Memory B cell (primary cell): Measurements from ENCODE around the gene FAM171A2.
A peak's percentile ranks its signal among the peaks of the same experiment; 100 is the strongest.
"Not testable (repeated sequence)": the region's sequence is repeated elsewhere in the genome, so short reads cannot be mapped to it uniquely, and the experiment has no call there.

Experiments
- ATAC-seq: fragments of 150-1000 bp; cut with Tn5 transposase; 2 replicates; pipeline ENCODE4 v1.10.0; 2021; ENCODE audit warnings: low read depth, mild to moderate bottlenecking, moderate library complexity
- DNase-seq, 2 donors: peaks; one replicate each; pipeline ENCODE4 v3.0.0; 2022; ENCODE audit warnings: low spot score in 2 of 2
- H3K27ac Mint-ChIP-seq: one replicate; pipeline ENCODE4 v1.8.0; 2022; ENCODE audit warnings: mild to moderate bottlenecking, moderate library complexity, mixed read lengths
- H3K27me3 Mint-ChIP-seq: one replicate; pipeline ENCODE4 v1.8.0; 2022; ENCODE audit warnings: mixed read lengths
- H3K36me3 Mint-ChIP-seq: one replicate; pipeline ENCODE4 v1.8.0; 2022; ENCODE audit warnings: mild to moderate bottlenecking, mixed read lengths
- H3K4me1 Mint-ChIP-seq: one replicate; pipeline ENCODE4 v1.8.0; 2022; ENCODE audit warnings: mixed read lengths
- H3K4me3 Mint-ChIP-seq: one replicate; pipeline ENCODE4 v1.8.0; 2022; ENCODE audit warnings: mild to moderate bottlenecking, moderate library complexity, mixed read lengths
- H3K9me3 Mint-ChIP-seq: one replicate; pipeline ENCODE4 v1.8.0; 2022; ENCODE audit warnings: mixed read lengths

The FAM171A2 gene

GRCh38 chr17:44350733-44351226, 12.9 kb downstream of the FAM171A2 start:
- Mint-ChIP-seq H3K4me3 (no peak overlapping the region), H3K27me3 (no peaks in the 10 kb centered on the region), H3K27ac (peak overlapping the region; percentile 38), H3K36me3 (peaks cover 10% of the 10 kb centered on the region), H3K9me3 (no peaks in the 10 kb centered on the region), H3K4me1 (peaks cover 35% of the 10 kb centered on the region)
- ATAC-seq (peak; percentile 30), DNase-seq (peak; percentile 71 to 81)

GRCh38 chr17:44349553-44350070, 14.0 kb downstream of the FAM171A2 start:
- ATAC-seq (no peak), DNase-seq (no peak)
- H3K27ac Mint-ChIP-seq = no peak overlapping the region
- peaks cover 10% of the 10 kb centered on the region for H3K36me3 Mint-ChIP-seq
- H3K27me3 Mint-ChIP-seq = no peaks in the 10 kb centered on the region
- peaks cover 39% of the 10 kb centered on the region for H3K4me1 Mint-ChIP-seq
- H3K4me3 Mint-ChIP-seq = no peak overlapping the region
- H3K9me3 Mint-ChIP-seq = no peaks in the 10 kb centered on the region

GRCh38 chr17:44348988-44349364, 14.7 kb downstream of the FAM171A2 start:
- H3K27me3 Mint-ChIP-seq = no peaks in the 10 kb centered on the region
- peaks cover 39% of the 10 kb centered on the region for H3K4me1 Mint-ChIP-seq
- DNase-seq (no peak), ATAC-seq (no peak)
- peak overlapping the region; percentile 52 for H3K4me3 Mint-ChIP-seq
- H3K36me3 Mint-ChIP-seq = peaks cover 10% of the 10 kb centered on the region
- no peaks in the 10 kb centered on the region for H3K9me3 Mint-ChIP-seq
- H3K27ac Mint-ChIP-seq = peak overlapping the region; percentile 95

- Mint-ChIP-seq H3K4me1 (peaks cover 39% of the 10 kb centered on the region), H3K27me3 (no peaks in the 10 kb centered on the region), H3K27ac (peak overlapping the region; percentile 95), H3K9me3 (no peaks in the 10 kb centered on the region), H3K4me3 (peak overlapping the region; percentile 52), H3K36me3 (peaks cover 10% of the 10 kb centered on the region)
- ATAC-seq = peak; percentile 68
- peak; percentile 57 to 72 for DNase-seq
Measured at GRCh38 chr17:44348234-44348987, 15.2 kb downstream of the FAM171A2 start.

GRCh38 chr17:44347206-44348055, 16.2 kb downstream of the FAM171A2 start:
- not testable (repeated sequence) for DNase-seq, H3K27me3 Mint-ChIP-seq, H3K36me3 Mint-ChIP-seq, H3K9me3 Mint-ChIP-seq
- peak; percentile 6 for ATAC-seq
- Mint-ChIP-seq H3K4me1 (peaks cover 34% of the 10 kb centered on the region), H3K27ac (peak overlapping the region; percentile 95), H3K4me3 (peak overlapping the region; percentile 89)

GRCh38 chr17:44346064-44346844, 17.4 kb downstream of the FAM171A2 start:
- DNase-seq = no peak

GRCh38 chr17:44345454-44346026, 18.1 kb downstream of the FAM171A2 start:
- ATAC-seq = peak; percentile 57
- Mint-ChIP-seq H3K36me3 (no peaks in the 10 kb centered on the region), H3K9me3 (no peaks in the 10 kb centered on the region), H3K27me3 (no peaks in the 10 kb centered on the region), H3K4me3 (peak overlapping the region; percentile 89), H3K27ac (peak overlapping the region; percentile 95), H3K4me1 (peaks cover 28% of the 10 kb centered on the region)
- peak in 1 of 2 donors; percentile 69 for DNase-seq

More at GRCh38 chr17:44346064-44346844, 17.4 kb downstream of the FAM171A2 start:
- no peaks in the 10 kb centered on the region for H3K36me3 Mint-ChIP-seq
- ATAC-seq = no peak
- H3K27me3 Mint-ChIP-seq = no peaks in the 10 kb centered on the region
- peak overlapping the region; percentile 95 for H3K27ac Mint-ChIP-seq
- peaks cover 31% of the 10 kb centered on the region for H3K4me1 Mint-ChIP-seq
- peak overlapping the region; percentile 89 for H3K4me3 Mint-ChIP-seq
- H3K9me3 Mint-ChIP-seq = no peaks in the 10 kb centered on the region

- Mint-ChIP-seq H3K9me3 (no peaks in the 10 kb centered on the region), H3K27me3 (no peaks in the 10 kb centered on the region), H3K4me3 (peak within 1 kb of the TSS; percentile 89), H3K27ac (peak within 1 kb of the TSS; percentile 95), H3K4me1 (peaks cover 28% of the 10 kb centered on the region), H3K36me3 (no peaks in the 10 kb centered on the region)
- ATAC-seq (peak; percentile 61), DNase-seq (peak; percentile 75 to 81)
Measured at GRCh38 chr17:44344939-44345453, 18.7 kb downstream of the FAM171A2 start, which contains the start of gene GRN. Gene GRN (plus strand): TSS chr17:44345302. CDS start chr17:44349165, 3,863 bp downstream.

- ATAC-seq = no peak
- Mint-ChIP-seq H3K27ac (no peak overlapping the region), H3K36me3 (no peaks in the 10 kb centered on the region), H3K4me3 (no peak overlapping the region), H3K27me3 (no peaks in the 10 kb centered on the region), H3K4me1 (peaks cover 19% of the 10 kb centered on the region), H3K9me3 (no peaks in the 10 kb centered on the region)
- no peak for DNase-seq
Measured at GRCh38 chr17:44343510-44344209, 20.0 kb downstream of the FAM171A2 start.

GRCh38 chr17:44340553-44340952, 23.1 kb downstream of the FAM171A2 start:
- DNase-seq, H3K4me3 Mint-ChIP-seq, ATAC-seq, H3K27ac Mint-ChIP-seq, H3K4me1 Mint-ChIP-seq, H3K36me3 Mint-ChIP-seq, H3K9me3 Mint-ChIP-seq, H3K27me3 Mint-ChIP-seq: not testable (repeated sequence)

GRCh38 chr17:44338702-44339101, 25.0 kb downstream of the FAM171A2 start:
- no peak overlapping the region for H3K27ac Mint-ChIP-seq
- H3K9me3 Mint-ChIP-seq = no peaks in the 10 kb centered on the region
- no peaks in the 10 kb centered on the region for H3K27me3 Mint-ChIP-seq
- H3K4me3 Mint-ChIP-seq = no peak overlapping the region
- DNase-seq (no peak), ATAC-seq (peak; percentile 21)
- H3K36me3 Mint-ChIP-seq = no peaks in the 10 kb centered on the region
- peaks cover 14% of the 10 kb centered on the region for H3K4me1 Mint-ChIP-seq

- ATAC-seq = no peak
- no peaks in the 10 kb centered on the region for H3K9me3 Mint-ChIP-seq
- no peaks in the 10 kb centered on the region for H3K36me3 Mint-ChIP-seq
- no peak overlapping the region for H3K27ac Mint-ChIP-seq
- no peak for DNase-seq
- no peaks in the 10 kb centered on the region for H3K27me3 Mint-ChIP-seq
- peaks cover 21% of the 10 kb centered on the region for H3K4me1 Mint-ChIP-seq
- H3K4me3 Mint-ChIP-seq = no peak overlapping the region
Measured at GRCh38 chr17:44335968-44336367, 27.7 kb downstream of the FAM171A2 start.
